Keratinocyte (primary cell): ENCODE data around the gene OR13J1. TPM values are rescaled to one million over a fixed set of nuclear protein-coding genes. Genes with fewer than 3 reads are reported as not detected.

Source experiments
- DNase-seq: peaks from one replicate; pipeline ENCODE4 v3.0.0-alpha.2; 2011; ENCODE audit warnings: low read depth, missing footprints, low spot score
- FAIRE-seq: peaks from 2 replicates; lab custom pipeline; 2011; peaks lifted over from hg19 to GRCh38; lab: Jason Lieb, UNC
- H2AFZ ChIP-seq: 2 replicates; pipeline ENCODE4 v1.6.0; 2012; ENCODE audit warnings: low read length, control low read depth, inconsistent platforms; ENCODE audit not compliant: control insufficient read depth
- H3K27ac ChIP-seq: 2 replicates; pipeline ENCODE4 v1.5.1; 2011; ENCODE audit warnings: low read length; ENCODE audit not compliant: control insufficient read depth, insufficient read depth
- H3K27me3 ChIP-seq: 3 replicates; pipeline ENCODE4 v1.6.0; 2011; ENCODE audit warnings: low read length; ENCODE audit not compliant: control insufficient read depth, insufficient read depth; ENCODE audit errors: extremely low read depth
- H3K36me3 ChIP-seq, 2 experiments: 2 replicates in 1 of 2; 3 replicates in 1 of 2; pipeline ENCODE4 v1.5.1; 2011; ENCODE audit warnings: low read length in 2 of 2, mild to moderate bottlenecking in 1 of 2; ENCODE audit not compliant: control insufficient read depth in 2 of 2, insufficient read depth in 2 of 2; ENCODE audit errors: extremely low read depth in 1 of 2
- H3K4me1 ChIP-seq: 3 replicates; pipeline ENCODE4 v1.5.1; 2011; ENCODE audit warnings: low read length; ENCODE audit not compliant: control insufficient read depth, insufficient read depth; ENCODE audit errors: extremely low read depth
- H3K4me2 ChIP-seq: 3 replicates; pipeline ENCODE4 v1.6.0; 2011; ENCODE audit warnings: low read depth, low read length; ENCODE audit not compliant: control insufficient read depth, insufficient read depth; ENCODE audit errors: extremely low read depth
- H3K4me3 ChIP-seq, 3 experiments: fragments of 200-600 bp in 1 of 3; sonication (generic) in 1 of 3; 2 replicates in 2 of 3; 3 replicates in 1 of 3; pipeline ENCODE4 v1.5.1; 2011 to 2016; ENCODE audit warnings: low read length in 3 of 3, mild to moderate bottlenecking in 3 of 3, control low read depth in 2 of 3, inconsistent platforms in 1 of 3, low read depth in 1 of 3, mixed read lengths in 1 of 3, mixed run types in 1 of 3, moderate library complexity in 1 of 3; ENCODE audit not compliant: control insufficient read depth in 2 of 3, insufficient read depth in 2 of 3; ENCODE audit errors: extremely low read depth in 1 of 3
- H3K79me2 ChIP-seq: 2 replicates; pipeline ENCODE4 v1.6.0; 2012; ENCODE audit warnings: low read length; ENCODE audit not compliant: control insufficient read depth, insufficient read depth
- H3K9ac ChIP-seq: 3 replicates; pipeline ENCODE4 v1.6.0; 2011; ENCODE audit warnings: low read length; ENCODE audit not compliant: control insufficient read depth, insufficient read depth; ENCODE audit errors: extremely low read depth
- H3K9me1 ChIP-seq: 3 replicates; pipeline ENCODE4 v1.6.0; 2011; ENCODE audit warnings: low read length; ENCODE audit not compliant: control insufficient read depth, insufficient read depth; ENCODE audit errors: extremely low read depth
- H3K9me3 ChIP-seq: 2 replicates; pipeline ENCODE4 v1.5.1; 2012; ENCODE audit warnings: low read depth, low read length; ENCODE audit not compliant: control insufficient read depth
- H4K20me1 ChIP-seq: 3 replicates; pipeline ENCODE4 v1.6.0; 2011; ENCODE audit warnings: low read length; ENCODE audit not compliant: control insufficient read depth, insufficient read depth; ENCODE audit errors: extremely low read depth
- CTCF ChIP-seq, 3 experiments: IDR thresholded peaks in 1 of 3; conservative IDR thresholded peaks in 1 of 3; optimal IDR thresholded peaks in 1 of 3; 2 replicates in 2 of 3; 3 replicates in 1 of 3; pipeline versions ENCODE3 to v1.5.1; 2011; ENCODE audit warnings: low read length in 3 of 3, mild to moderate bottlenecking in 3 of 3, moderate library complexity in 2 of 3, control low read depth in 1 of 3, inconsistent platforms in 1 of 3; ENCODE audit not compliant: insufficient read depth in 2 of 3; ENCODE audit errors: extremely low read depth in 1 of 3
- EZH2 ChIP-seq: IDR thresholded peaks from one replicate; pipeline ENCODE4 v1.6.1; 2012; ENCODE audit warnings: inconsistent platforms, mild to moderate bottlenecking, low read length, moderate library complexity
- dilution Hi-C: fragments of 300-500 bp; cut with MboI; formaldehyde crosslinking; loops from one replicate; pipeline ENCODE4 v1.7.0; 2020; ENCODE audit warnings: low sequenced_read_pairs; ENCODE audit not compliant: extremely low pct_ligation_motif_present
- polyA plus RNA-seq, 5 experiments: library from polyadenylated mRNA; depleted of rRNA in 3 of 5; stranded (reverse) in 3 of 5; stranded (forward) in 1 of 5; unstranded in 1 of 5; fragments of >200 nt; gene quantifications; 1 replicate in 1 of 5; 2 replicates in 3 of 5; 3 replicates in 1 of 5; pipeline versions ENCODE4 v1.2.1 to v1.2.3, GENCODE V29; 2011 to 2012; ENCODE audit warnings: missing spikeins in 2 of 5, low read depth in 1 of 5, low replicate concordance in 1 of 5

OR13J1 gene
- polyA plus RNA-seq, 1 donor (not counting 4 experiments of a cell fraction or from before 2014, with no cell fraction given) = not detected

DNA sequence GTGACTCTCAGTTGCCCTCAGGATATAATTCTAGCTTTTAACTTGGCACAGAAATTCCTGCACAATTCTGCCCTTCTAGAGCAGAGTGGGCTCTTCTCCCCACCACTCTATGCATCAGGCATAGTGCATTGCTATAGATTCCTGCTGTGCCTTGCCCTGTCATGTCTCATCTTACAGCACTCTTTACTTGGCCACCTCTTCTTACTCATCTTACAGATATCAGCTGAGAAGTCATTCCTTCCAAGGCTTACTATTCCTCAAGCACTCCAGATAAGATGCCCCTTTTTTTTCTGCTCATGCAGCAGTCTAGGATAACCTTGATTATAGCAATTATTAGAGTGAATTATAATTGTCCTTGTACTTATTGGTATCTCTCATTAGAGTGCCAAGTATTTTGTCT is 47.3 kb downstream of the OR13J1 start:
- H3K36me3 ChIP-seq = no peaks in the 10 kb centered on the region
- H3K79me2 ChIP-seq = no peaks in the 10 kb centered on the region
- peaks cover 13% of the 10 kb centered on the region for H3K4me1 ChIP-seq
- FAIRE-seq (no peak), DNase-seq (no peak)
- no peak overlapping the region for H3K9ac ChIP-seq
- no peak overlapping the region for H2AFZ ChIP-seq
- no peak overlapping the region for H3K4me3 ChIP-seq
- no peaks in the 10 kb centered on the region for H3K9me1 ChIP-seq
- H3K9me3 ChIP-seq = no peaks in the 10 kb centered on the region
- no peak overlapping the region for H3K27ac ChIP-seq
- dilution Hi-C loops = no loop called here
- no peak overlapping the region for H3K4me2 ChIP-seq
- H3K27me3 ChIP-seq = no peaks in the 10 kb centered on the region
- no peaks in the 10 kb centered on the region for H4K20me1 ChIP-seq
- TF ChIP-seq CTCF (optimal IDR thresholded peaks at IDR 0.05 in 1 of 3, IDR thresholded peaks at IDR 0.05 in 1 of 3, conservative IDR thresholded peaks at IDR 0.05 in 1 of 3; ENCODE audit: extremely low read depth in 1 of 3, insufficient read depth in 2 of 3, low read length in 3 of 3) (no peak), EZH2 (no peak)

DNA sequence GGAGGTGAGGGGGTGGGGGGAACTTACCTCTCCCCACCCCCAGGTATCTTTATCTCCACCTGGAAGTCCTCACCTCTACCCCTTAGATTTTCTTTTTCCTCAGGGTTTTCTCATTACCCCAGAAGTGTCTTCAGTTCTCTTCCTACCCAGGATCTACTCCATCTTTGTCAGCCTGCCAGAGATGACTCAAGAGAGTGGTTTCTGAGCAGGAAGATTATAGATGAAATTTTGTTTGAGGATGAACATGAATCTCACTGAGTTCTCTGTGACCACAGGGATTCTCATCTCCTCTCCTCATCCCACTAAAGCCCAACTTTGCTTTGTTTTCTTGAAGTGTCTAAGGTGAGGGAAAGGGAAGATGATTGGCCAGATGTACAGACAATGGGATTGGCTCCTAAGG is 50.1 kb downstream of the OR13J1 start:
- DNase-seq (no peak), FAIRE-seq (peak; percentile 56)
- Histone ChIP-seq H3K27ac (no peak overlapping the region), H3K4me2 (no peak overlapping the region), H3K9ac (no peak overlapping the region), H3K9me1 (no peaks in the 10 kb centered on the region), H3K79me2 (no peaks in the 10 kb centered on the region), H3K36me3 (no peaks in the 10 kb centered on the region), H2AFZ (no peak overlapping the region), H4K20me1 (no peaks in the 10 kb centered on the region), H3K27me3 (no peaks in the 10 kb centered on the region), H3K9me3 (no peaks in the 10 kb centered on the region), H3K4me1 (peaks cover 6% of the 10 kb centered on the region), H3K4me3 (no peak overlapping the region)
- dilution Hi-C loops = no loop called here
- TF ChIP-seq EZH2 = no peak
- TF ChIP-seq CTCF (optimal IDR thresholded peaks at IDR 0.05 in 1 of 3, IDR thresholded peaks at IDR 0.05 in 1 of 3, conservative IDR thresholded peaks at IDR 0.05 in 1 of 3; ENCODE audit: extremely low read depth in 1 of 3, insufficient read depth in 2 of 3, low read length in 3 of 3) = no peak

Other genes with a start within 250 kb of the OR13J1 start
- not detected in 3 replicates for gene SIT1, start 219.5 kb downstream of the OR13J1 start, polyA plus RNA-seq
- 21.6 to 91.8 TPM (median 40.5 TPM) in 3 replicates for gene RMRP, start 212.4 kb downstream of the OR13J1 start, polyA plus RNA-seq
- 10.5 to 14.3 TPM (median 14.1 TPM) in 3 replicates for gene CCDC107, start 212.1 kb downstream of the OR13J1 start, polyA plus RNA-seq
- 0.88 to 3.3 TPM (median 2.4 TPM) in 3 replicates for gene ARHGEF39, start 205.2 kb downstream of the OR13J1 start, polyA plus RNA-seq
- gene CA9, start 196.5 kb downstream of the OR13J1 start, polyA plus RNA-seq = 0.89 to 9.5 TPM (median 7.2 TPM) in 3 replicates
- 30.1 to 67.0 TPM (median 53.1 TPM) in 3 replicates for gene TPM2, start 180.5 kb downstream of the OR13J1 start, polyA plus RNA-seq
- gene TLN1, start 138.2 kb downstream of the OR13J1 start, polyA plus RNA-seq = 53.0 to 98.3 TPM (median 54.6 TPM) in 3 replicates
- gene CREB3, start 137.7 kb downstream of the OR13J1 start, polyA plus RNA-seq = 24.6 to 33.2 TPM (median 27.0 TPM) in 3 replicates
- 28.7 to 42.2 TPM (median 31.7 TPM) in 3 replicates for gene GBA2, start 121.2 kb downstream of the OR13J1 start, polyA plus RNA-seq
- gene RGP1, start 121.1 kb downstream of the OR13J1 start, polyA plus RNA-seq = 17.6 to 19.8 TPM (median 18.3 TPM) in 3 replicates
- gene MSMP, start 116.1 kb downstream of the OR13J1 start, polyA plus RNA-seq = not detected in 3 replicates
- 3.5 to 5.0 TPM (median 3.9 TPM) in 3 replicates for gene NPR2, start 78.8 kb downstream of the OR13J1 start, polyA plus RNA-seq
- gene SPAG8, start 58.1 kb downstream of the OR13J1 start, polyA plus RNA-seq = 0.06 to 0.13 TPM (median 0.08 TPM) in 3 replicates
- gene HINT2, start 55.4 kb downstream of the OR13J1 start, polyA plus RNA-seq = 11.6 to 16.6 TPM (median 16.6 TPM) in 3 replicates
- not detected in 3 replicates for gene FAM221B, start 41.7 kb downstream of the OR13J1 start, polyA plus RNA-seq
- 1.3 to 2.0 TPM (median 2.0 TPM) in 3 replicates for gene TMEM8B, start 41.2 kb downstream of the OR13J1 start, polyA plus RNA-seq
- not detected in 3 replicates for gene HRCT1, start 35.8 kb upstream of the OR13J1 start, polyA plus RNA-seq
- gene SPAAR, start 39.1 kb upstream of the OR13J1 start, polyA plus RNA-seq = not detected in 3 replicates
- gene OR2S2, start 87.8 kb upstream of the OR13J1 start, polyA plus RNA-seq = not detected in 3 replicates
- 3.3 to 4.6 TPM (median 4.0 TPM) in 3 replicates for gene RECK, start 166.5 kb upstream of the OR13J1 start, polyA plus RNA-seq